GM12874 (cell line): Measurements from ENCODE around the gene UST.

Experiments
- TF ChIP-seq, protein P1 (sequence below): IDR thresholded peaks from 2 replicates; pipeline ENCODE4 v1.5.1; 2011; ENCODE audit warnings: low read depth, mild to moderate bottlenecking, control low read depth, low read length, moderate library complexity; ENCODE audit not compliant: insufficient read depth

Gene UST

DNA sequence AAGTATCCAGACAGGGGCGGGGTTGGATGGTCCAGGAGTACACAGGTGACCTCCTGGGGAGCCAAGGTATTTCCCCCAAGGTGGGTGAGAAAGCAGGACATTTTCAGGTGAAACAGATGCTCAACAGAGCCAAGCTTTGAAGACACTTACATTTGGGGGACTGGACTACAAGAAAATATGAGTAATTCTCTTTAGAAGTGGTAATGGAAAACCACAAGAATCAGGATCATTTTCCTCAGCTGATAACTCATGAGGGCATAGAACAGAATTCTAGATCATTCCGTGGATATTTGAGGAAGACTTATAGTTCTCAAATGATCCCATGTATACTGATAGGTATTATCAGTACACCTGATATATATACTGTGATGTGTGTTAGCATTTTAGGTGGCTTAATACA is 89.9 kb downstream of the UST start:
- TF ChIP-seq, protein P1, sequence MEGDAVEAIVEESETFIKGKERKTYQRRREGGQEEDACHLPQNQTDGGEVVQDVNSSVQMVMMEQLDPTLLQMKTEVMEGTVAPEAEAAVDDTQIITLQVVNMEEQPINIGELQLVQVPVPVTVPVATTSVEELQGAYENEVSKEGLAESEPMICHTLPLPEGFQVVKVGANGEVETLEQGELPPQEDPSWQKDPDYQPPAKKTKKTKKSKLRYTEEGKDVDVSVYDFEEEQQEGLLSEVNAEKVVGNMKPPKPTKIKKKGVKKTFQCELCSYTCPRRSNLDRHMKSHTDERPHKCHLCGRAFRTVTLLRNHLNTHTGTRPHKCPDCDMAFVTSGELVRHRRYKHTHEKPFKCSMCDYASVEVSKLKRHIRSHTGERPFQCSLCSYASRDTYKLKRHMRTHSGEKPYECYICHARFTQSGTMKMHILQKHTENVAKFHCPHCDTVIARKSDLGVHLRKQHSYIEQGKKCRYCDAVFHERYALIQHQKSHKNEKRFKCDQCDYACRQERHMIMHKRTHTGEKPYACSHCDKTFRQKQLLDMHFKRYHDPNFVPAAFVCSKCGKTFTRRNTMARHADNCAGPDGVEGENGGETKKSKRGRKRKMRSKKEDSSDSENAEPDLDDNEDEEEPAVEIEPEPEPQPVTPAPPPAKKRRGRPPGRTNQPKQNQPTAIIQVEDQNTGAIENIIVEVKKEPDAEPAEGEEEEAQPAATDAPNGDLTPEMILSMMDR: no peak

- TF ChIP-seq, protein P1: no peak
These were observed 91.1 kb downstream of the UST start for GRCh38 chr6:148837941-148838340.

GRCh38 chr6:148839044-148839443 is 92.2 kb downstream of the UST start:
- TF ChIP-seq, protein P1: no peak

GRCh38 chr6:148840256-148840655 is 93.4 kb downstream of the UST start:
- TF ChIP-seq, protein P1: no peak

DNA sequence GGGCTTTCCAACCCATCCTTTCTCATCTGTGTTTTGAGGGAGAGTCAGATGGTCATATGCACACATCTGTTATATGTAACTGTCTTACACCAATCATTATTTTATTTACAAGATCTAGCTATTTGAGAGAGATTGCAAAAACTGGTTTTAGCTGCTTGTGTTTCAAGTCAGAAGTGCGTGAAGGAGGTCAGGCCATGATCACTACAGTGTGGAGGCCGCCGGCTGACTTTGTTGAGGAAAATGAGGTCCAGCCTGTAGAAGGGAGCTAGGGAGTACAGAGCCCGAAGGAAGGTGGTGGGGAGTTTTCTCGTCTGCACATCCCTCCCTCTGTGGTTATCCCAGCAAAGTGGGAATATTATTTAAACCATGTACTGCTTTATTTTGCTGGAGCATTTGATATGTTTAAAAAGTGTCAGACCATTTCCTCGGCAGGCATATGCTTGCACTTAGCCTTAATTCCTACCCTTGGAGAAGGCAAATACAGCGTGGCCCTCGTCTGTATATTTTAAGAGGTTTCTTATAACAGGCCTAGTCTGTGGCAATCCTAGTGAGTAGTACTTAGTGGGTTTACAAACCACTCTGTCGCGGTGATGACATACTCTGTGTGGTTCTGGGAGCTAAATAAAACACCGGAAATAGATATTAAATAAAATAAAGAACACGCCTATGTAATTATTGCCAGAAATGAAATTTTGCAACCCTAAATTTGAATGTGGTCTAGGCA is 95.6 kb downstream of the UST start:
- TF ChIP-seq, protein P1: no peak

DNA sequence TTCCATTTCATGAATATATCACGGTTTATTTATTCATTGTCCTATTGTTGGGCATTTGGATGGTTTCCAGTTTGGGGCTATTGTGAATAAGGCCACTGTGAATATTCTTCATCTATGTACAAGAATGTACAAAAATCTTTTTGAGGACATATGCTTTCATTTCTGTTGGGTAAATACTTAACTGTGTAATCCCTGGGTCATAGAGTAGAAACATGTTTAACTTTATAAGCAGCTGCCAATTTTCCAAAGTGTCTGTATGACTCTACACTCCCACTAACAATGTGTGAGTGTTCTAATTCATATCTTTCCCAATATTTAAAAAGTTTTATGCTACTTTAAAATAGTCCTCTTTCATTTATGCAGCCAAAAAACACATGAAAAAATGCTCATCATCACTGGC is 98.6 kb downstream of the UST start:
- TF ChIP-seq, protein P1: no peak

DNA sequence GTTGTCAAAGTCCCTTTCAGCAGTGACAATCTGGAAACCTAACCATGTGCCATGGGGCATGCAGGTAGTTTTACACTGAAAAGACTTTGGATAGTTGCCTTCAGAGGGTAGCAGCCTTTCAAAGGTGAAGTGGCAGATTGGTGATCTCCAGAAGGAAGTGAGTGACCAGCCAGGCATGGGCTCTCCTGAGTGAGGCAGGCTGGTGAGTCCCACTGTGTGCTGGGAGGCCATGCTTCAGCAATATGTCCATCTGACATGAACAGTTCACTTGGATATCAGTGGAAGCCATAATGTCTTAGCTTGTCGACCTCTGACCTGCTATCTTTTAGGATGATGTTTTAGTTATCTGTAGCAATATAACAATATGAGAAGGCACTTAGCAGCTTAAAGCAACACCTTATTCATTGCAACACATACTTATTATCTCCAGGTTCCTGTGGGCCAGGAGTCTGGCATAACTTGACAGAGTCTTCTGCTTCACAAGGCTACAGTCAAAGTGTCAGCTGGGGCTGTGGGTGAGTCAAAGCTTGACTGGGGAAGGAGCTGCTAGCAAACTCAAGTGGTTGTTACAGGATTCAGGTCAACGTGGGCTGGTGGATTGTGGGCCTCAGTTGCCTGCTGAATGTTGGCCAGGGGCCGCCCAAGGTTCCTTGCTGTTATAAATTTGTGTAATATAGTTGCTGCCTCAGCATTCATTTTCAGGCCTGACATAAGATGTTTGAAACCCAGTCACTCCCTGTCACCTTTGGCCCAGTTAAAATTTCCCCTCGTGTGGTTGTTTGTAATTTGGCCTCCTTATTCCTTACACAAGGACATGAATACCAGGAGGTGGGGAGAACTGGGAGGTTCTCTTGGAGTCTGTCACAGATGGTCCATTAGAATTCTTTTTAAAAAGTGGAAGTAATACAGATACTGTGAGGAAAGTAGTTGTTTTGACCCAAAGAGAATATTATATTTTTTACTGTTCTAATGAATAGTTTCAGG is 100.2 kb downstream of the UST start:
- TF ChIP-seq, protein P1: no peak
